Measurements from ENCODE around the gene SLIT1. TPM values are rescaled to one million over a fixed set of nuclear protein-coding genes. Genes with fewer than 3 reads are reported as not detected.

SLIT1 gene
- total RNA-seq: 56.1 TPM

GRCh38 chr10:97185326-97186058, at the start of gene SLIT1:
TSS of gene SLIT1 (minus strand) at chr10:97185959. CDS start at chr10:97185674, 285 bp downstream.

Other genes with a start within 250 kb of the SLIT1 start
- 13.1 TPM for gene ARHGAP19, start 106.7 kb upstream of the SLIT1 start, total RNA-seq
- gene FRAT1, start 133.3 kb upstream of the SLIT1 start, total RNA-seq: 6.0 TPM
- gene FRAT2, start 148.8 kb upstream of the SLIT1 start, total RNA-seq: 12.7 TPM
- gene RRP12, start 215.4 kb upstream of the SLIT1 start, total RNA-seq: 12.7 TPM
- 226 TPM for gene PGAM1, start 240.2 kb upstream of the SLIT1 start, total RNA-seq